Measurements from ENCODE around the gene MESD.

MESD gene

DNA sequence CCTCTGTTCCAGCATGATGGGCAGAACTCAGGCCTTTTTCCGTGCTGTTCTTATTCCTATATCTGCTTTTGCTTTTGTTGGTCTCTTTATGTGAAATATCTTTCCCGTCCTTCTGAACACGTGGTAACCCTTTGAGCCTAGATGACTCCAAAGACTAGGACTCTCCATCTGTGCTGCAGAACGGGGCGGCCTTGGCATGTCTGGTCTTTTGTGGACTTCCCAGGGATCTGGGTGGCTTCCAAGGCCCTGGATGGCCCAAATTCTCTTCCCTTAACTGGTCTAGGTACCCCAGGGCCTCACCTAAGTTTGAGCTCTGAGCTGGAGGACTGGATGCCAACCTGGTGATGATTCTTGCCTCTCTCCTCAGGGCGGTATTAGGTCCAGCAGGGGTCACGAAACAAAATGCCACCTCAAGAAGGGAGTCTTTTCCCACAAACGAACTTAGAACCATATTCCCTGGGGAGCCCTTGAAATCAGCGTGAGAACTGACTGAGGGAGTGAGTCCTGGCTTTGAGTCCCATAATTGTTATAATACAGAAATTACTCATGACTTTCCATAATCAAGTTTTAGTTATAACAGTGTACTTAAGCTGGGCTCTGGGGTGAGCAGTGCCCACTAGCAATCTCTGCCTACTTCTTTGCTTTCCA lies 25.0 kb upstream of the MESD start:
- TF ChIP-seq, protein P1, sequence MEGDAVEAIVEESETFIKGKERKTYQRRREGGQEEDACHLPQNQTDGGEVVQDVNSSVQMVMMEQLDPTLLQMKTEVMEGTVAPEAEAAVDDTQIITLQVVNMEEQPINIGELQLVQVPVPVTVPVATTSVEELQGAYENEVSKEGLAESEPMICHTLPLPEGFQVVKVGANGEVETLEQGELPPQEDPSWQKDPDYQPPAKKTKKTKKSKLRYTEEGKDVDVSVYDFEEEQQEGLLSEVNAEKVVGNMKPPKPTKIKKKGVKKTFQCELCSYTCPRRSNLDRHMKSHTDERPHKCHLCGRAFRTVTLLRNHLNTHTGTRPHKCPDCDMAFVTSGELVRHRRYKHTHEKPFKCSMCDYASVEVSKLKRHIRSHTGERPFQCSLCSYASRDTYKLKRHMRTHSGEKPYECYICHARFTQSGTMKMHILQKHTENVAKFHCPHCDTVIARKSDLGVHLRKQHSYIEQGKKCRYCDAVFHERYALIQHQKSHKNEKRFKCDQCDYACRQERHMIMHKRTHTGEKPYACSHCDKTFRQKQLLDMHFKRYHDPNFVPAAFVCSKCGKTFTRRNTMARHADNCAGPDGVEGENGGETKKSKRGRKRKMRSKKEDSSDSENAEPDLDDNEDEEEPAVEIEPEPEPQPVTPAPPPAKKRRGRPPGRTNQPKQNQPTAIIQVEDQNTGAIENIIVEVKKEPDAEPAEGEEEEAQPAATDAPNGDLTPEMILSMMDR (IDR thresholded peaks at IDR 0.05; ENCODE audit: low read depth, low read length) = no peak
- peak; percentile 25 to 71 for DNase-seq (ENCODE audit: low read depth in 2 of 2)
- no peak overlapping the region for H3K4me3 ChIP-seq (replicated peaks in 1 of 2; ENCODE audit: low read depth in 2 of 2, low read length in 2 of 2)

DNA sequence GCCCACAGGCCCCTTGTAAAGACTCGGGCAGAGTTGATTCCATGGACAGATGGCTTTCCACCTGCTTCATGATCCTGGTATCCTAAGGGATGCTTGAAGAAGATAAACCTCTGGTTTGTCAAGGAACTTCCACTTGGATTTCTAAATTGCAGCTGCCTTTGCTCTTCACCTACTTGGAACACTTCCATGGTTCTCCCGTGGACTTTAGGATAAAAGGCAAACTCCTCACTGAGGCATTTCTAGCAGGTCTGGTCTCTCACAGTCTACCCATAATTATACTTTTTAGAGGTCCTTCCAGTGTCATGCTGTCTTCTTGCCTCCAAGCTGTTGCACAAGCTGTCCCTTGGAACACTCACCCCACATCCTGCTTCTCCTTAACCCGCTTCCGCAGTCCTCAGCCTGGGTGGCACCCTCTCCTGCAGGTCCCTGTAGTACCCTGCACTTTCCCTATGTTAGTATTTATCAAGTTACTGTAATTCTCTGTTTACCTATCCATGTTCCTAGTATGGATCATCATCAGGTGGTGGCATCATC lies 23.8 kb upstream of the MESD start:
- DNase-seq (ENCODE audit: low read depth in 2 of 2) = no peak
- H3K4me3 ChIP-seq (replicated peaks in 1 of 2; ENCODE audit: low read depth in 2 of 2, low read length in 2 of 2) = no peak overlapping the region
- TF ChIP-seq, protein P1 (IDR thresholded peaks at IDR 0.05; ENCODE audit: low read depth, low read length) = no peak

DNA sequence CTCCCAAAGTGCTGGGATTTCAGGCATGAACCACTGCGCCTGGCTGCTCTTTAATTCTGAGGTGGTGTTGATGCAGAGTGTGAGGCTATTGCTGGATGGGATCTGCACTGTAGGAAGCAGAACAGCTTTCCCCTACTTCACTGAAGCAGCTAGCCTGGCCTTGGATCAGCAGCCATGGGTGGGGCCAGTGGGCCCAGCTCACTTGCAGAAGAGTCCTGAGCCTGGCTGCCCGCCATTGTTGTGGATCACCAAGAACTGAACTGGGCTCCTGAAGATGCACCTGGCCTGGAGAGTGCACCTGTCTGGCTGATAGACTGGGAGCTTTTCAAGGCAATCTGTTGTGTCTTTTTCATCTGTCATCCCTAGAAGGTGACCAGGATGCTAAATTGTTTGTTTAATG lies 23.0 kb upstream of the MESD start:
- no peak overlapping the region for H3K4me3 ChIP-seq (replicated peaks in 1 of 2; ENCODE audit: low read depth in 2 of 2, low read length in 2 of 2)
- no peak for DNase-seq (ENCODE audit: low read depth in 2 of 2)
- TF ChIP-seq, protein P1 (IDR thresholded peaks at IDR 0.05; ENCODE audit: low read depth, low read length) = no peak

DNA sequence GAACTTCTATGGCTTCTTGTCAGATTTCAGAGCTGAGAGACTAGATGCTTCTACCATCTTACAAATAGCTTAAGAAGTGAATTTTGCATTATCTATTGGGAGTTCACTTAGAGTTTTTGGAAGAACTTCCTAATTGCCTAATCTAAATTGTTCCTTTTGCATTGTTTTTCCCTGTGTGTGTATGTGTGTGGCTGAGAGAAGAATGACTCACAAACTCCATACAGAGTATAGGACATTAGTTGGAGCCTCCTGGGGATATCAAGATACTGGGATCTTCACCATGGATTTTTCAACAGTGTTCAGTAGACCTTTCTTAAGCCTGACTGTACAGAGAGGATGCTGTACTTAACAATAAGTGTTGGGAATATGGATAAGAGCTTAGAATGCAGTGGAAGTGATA lies 22.0 kb upstream of the MESD start:
- peak; percentile 65 to 71 for DNase-seq (ENCODE audit: low read depth in 2 of 2)
- TF ChIP-seq, protein P1 (IDR thresholded peaks at IDR 0.05; ENCODE audit: low read depth, low read length) = no peak
- H3K4me3 ChIP-seq (replicated peaks in 1 of 2; ENCODE audit: low read depth in 2 of 2, low read length in 2 of 2) = no peak overlapping the region

DNA sequence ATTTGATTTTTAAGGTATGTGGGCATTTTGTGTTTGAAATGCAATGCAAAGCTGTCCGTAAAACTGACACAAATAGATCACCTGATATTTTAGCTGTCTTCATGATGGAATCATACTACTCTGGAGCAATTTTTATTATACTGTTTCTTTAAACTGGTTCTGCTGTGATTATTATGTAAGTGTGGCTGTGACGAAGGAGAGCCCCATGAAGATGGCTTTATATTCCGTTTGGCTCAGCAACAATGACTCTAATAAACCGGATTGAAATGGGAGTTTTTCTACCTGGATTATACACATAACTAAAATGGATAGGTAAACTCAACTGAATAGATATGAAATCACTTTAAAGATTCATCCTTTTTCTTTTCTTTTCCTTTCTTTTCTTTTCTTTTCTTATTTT lies 20.5 kb upstream of the MESD start:
- no peak overlapping the region for H3K4me3 ChIP-seq (replicated peaks in 1 of 2; ENCODE audit: low read depth in 2 of 2, low read length in 2 of 2)
- no peak for DNase-seq (ENCODE audit: low read depth in 2 of 2)

DNA sequence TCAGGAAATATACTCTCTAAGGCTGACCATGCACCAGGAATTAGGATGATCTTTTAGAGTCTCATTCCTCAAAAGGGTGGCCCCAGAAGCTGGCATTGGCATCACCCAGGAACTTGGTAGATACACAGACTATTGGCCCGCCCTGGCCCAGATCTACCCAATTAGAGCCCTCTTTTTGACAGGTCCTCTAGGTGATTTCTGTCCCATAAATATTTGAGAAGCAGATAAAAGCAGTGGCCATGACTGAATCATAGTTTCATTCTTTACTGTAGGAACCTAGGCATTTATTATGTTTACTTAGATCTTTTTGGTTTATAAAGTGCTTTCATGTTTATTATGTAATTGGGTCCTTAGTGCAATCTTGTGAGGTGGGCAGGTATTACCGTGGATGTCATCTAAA lies 18.7 kb upstream of the MESD start:
- DNase-seq (ENCODE audit: low read depth in 2 of 2) = no peak
- no peak overlapping the region for H3K4me3 ChIP-seq (replicated peaks in 1 of 2; ENCODE audit: low read depth in 2 of 2, low read length in 2 of 2)
- TF ChIP-seq, protein P1 (IDR thresholded peaks at IDR 0.05; ENCODE audit: low read depth, low read length) = no peak

More for the DNA sequence above, 20.5 kb upstream of the MESD start:
- TF ChIP-seq, protein P1 (IDR thresholded peaks at IDR 0.05; ENCODE audit: low read depth, low read length) = no peak
